LNCaP clone FGC (cell line): ENCODE results near the gene LRP5.

Source experiments
- DNase-seq: peaks from one replicate; pipeline ENCODE4 v3.0.0-alpha.2; 2011; ENCODE audit warnings: low read depth
- H3K4me3 ChIP-seq: 2 replicates; pipeline ENCODE4 v1.5.1; 2011; ENCODE audit warnings: mild to moderate bottlenecking, low read depth, low read length, control low read depth
- CTCF ChIP-seq: IDR thresholded peaks from 2 replicates; pipeline ENCODE4 v1.5.1; 2012; ENCODE audit warnings: mild to moderate bottlenecking; ENCODE audit not compliant: control insufficient read depth, insufficient read depth; ENCODE audit errors: extremely low read depth

The LRP5 gene

GRCh38 chr11:68347841-68348240, 35.5 kb downstream of the LRP5 start:
- no peak for TF ChIP-seq CTCF
- DNase-seq = no peak
- H3K4me3 ChIP-seq = no peak overlapping the region

GRCh38 chr11:68349461-68350249, 37.3 kb downstream of the LRP5 start:
- H3K4me3 ChIP-seq = no peak overlapping the region
- no peak for DNase-seq
- no peak for TF ChIP-seq CTCF

DNA sequence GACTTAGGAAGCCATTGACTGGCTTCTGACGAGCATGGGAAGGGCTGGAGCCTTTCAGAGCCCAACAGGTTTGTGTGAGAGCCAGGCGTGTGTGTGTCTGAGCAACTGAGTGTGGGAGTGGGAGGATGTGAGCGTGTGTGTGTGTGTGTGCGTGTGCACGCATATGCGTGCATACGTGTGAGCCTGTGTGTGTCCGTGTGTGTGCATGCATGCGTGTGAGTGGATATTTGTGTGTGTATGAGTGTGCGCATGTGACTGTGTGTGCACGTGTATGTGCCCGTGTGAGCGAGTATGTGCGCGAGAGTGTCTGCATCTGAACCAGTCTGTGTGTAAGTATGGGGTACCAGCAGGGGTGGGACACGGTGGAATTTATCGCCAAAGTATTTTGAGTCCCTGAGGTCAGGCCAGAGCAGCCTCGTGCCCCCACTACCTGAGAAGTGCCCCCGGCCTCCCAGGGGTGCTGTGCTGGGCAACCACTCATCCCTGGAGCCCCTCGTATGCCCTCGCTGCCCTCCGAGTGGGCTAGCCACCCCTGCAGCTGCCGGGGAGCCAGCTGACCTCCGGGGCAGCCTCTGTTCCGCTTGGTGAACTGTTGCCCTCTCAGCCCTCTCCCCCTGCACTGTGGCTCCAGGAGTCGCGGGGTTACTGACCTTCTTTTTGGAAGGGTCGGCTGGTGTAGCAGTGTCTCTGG, 38.5 kb downstream of the LRP5 start:
- no peak for TF ChIP-seq CTCF
- H3K4me3 ChIP-seq = no peak overlapping the region
- DNase-seq = no peak

GRCh38 chr11:68351450-68352275, 39.3 kb downstream of the LRP5 start:
- TF ChIP-seq CTCF = no peak
- no peak for DNase-seq
- H3K4me3 ChIP-seq = no peak overlapping the region

DNA sequence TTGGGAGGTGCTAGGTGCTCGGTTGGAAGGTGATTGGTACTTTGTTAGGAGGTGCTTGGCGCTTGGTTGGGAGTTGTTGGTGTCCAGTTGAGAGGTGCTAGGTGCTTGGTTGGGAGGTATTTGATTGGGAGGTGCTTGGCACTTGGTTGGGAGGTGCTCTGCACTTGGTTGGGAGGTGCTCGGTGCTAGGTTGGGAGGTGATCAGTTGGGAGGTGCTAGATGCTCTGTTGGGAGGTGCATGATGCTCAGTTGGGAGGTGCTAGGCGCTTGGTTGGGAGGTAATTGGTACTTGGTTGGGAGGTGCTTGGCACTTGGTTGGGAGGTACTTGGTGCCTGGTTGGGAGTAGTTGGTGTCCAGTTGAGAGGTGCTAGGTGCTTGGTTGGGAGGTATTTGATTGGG, 40.2 kb downstream of the LRP5 start:
- H3K4me3 ChIP-seq = no peak overlapping the region
- TF ChIP-seq CTCF = no peak
- DNase-seq = no peak

- no peak for TF ChIP-seq CTCF
- no peak overlapping the region for H3K4me3 ChIP-seq
- no peak for DNase-seq
Observed at GRCh38 chr11:68353118-68353517, 40.7 kb downstream of the LRP5 start.
